HG03432 (cell line): ENCODE measurements around the gene GALNT2.

Source experiments
- ATAC-seq: cut with Tn5 transposase; IDR thresholded peaks from one replicate; pipeline ENCODE4 v1.9.1; 2021; ENCODE audit warnings: mild to moderate bottlenecking, moderate library complexity; ENCODE audit not compliant: unreplicated experiment

Gene GALNT2

DNA sequence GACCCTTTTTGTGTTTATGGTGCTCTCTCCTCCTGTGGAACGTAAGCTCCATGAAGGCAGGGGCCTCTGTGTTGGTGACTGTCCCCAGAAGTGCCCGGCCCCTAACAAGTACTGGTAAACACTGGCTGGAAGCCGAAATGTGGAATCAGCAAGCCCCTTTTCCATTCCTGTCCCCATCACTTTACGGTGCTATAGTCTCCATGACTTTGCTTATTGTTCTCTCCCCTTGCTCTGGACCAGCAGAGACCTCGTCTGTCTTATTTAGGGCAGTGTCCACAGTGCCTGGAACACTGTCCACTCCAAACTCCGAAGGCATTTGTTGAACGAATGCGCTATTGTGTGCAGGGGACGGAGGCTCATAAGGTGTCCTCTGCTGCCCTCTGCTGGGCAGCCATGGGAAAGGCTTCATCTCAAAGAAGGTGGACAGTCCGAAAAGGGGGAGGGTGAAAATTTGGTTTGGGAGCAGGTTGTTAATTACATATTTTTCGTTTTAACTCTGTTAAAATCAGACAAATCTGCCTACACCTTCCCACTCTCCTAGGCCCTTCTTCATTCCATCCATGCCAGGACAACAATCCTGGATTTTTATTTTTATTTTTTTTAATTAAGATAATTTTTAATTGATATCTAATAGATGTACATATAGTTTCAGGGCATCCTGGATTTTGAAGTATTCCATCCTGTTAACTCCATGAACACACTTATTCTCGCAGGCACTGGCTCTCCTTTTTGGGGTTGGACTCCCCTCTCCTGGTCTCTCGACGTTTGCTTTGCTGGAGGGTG lies 243.5 kb downstream of the GALNT2 start:
- peak; percentile 64 for ATAC-seq

DNA sequence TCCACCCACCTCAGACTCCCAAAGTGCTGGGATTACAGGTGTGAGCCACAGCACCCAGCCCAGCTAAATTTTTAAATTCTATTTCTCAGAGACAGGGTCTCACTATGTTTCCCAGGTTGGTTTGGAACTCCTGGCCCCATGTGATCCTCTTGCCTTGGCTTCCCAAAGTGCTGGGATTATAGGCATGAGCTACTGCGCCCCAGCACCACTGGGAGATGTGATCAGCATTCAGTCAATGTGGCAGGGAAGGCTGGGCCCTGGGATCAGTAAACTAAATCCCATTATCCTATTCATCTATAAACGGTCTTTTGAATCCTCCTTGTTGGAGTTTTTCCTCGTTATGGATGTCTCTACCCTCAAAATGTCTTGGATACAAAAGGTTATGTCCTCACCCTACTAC lies 245.6 kb downstream of the GALNT2 start:
- ATAC-seq = no peak

DNA sequence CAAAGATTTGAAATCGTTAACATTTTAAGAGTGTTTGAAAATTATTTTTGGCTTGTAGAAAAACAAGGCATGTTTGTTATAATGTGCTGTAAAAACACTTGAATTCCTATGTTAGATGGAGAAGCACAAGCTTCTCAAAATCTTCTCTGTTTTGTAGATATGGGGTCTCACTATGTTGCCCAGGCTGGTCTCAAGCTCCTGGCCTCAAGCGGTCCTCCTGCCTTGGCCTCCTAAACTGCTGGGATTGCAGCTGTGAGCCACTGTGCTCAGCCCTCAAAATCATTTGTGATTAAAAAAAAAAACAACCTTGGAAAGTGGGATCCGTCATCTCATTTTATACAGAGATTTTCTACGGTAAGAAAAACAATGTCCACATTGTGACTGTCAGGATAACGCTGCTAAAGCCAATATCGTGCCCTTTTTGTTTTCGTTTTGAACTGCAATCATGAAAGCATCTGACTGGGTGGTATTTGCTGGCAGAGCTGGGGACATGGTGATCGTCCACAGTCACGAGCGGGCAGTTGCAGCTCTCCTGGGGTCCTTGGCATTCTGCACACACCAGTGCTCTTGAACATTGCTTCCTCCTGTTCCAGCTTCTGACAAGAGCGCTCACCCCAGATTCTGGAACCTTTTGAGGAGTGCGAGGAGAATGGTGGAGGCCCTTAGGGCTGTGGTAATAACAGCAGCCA lies 246.6 kb downstream of the GALNT2 start:
- ATAC-seq = no peak

DNA sequence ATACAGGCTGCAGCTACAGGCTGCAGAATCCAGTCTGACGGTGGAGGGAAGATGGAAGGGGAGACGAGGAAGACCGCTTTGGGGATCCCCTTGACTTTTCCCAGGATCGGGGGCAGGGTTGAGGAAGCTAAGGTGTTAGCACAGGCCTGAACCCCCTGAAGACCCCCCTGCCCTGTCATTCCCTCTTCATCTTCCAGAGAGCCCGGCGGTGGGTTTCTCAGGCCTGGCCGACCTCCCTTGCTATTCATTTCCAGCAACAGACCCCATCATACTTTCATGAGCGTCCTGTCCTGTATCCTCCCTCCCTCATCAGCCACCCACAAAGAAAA lies 247.1 kb downstream of the GALNT2 start:
- ATAC-seq = no peak

DNA sequence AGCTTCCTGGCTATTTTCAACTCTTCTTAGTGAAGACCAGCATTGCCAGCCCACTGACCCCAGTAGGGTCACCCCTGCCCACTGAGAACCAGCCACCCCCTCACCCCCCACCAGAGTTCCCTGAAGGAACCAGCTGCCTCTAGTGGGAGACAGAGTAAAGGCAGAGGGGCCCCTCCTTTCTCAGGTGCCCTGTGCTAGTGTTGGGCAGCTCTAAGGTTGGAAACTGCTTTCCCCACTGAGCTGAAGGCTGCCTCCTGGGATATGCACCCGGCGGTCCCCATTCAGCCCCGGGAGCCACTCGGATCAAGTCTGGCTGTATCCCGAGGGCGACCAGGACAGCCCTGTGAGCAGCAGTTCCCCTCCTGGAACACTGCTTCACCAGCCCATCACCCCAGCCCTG lies 248.1 kb downstream of the GALNT2 start:
- ATAC-seq = no peak

DNA sequence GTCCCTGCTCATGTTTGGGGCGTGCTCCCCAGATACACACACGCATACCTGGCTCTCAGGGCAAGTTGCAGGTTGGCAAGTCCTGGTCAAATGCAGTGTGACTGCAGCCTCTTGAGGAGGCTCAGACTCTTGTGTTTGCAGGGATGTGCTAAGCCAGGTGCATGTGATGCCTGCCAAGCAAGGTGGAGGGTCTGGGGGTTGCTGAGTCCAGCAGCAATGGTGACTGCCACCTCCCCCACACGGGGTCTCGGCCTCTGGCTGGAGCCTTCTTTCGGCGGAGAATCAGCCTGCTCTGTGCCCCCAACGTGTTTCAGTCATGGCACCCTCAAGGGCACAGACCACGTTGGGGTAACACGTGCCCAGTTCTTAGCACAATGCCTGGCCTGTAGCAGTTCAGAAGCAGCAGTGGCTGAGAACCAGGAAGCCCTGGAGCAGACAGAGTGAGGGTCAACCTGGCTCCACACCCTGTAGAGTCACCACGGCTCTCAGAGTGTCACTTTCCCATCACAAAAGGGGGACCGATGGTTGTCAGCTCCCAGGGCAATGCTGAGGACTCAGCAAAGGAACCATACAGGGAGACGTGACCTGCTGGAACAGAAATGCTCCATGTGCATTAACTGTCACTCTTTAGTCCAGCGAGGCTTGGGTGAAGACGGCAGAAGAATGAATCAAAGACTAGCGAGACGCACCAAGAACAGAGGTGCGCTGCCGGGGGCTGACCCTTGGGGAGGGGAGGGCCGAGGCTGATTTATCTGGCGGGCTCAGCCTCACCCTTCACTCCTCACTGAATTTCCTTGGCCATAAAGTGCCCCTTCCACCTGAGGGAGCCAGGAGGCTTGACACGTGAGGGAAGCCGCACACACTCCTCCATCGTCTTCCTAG lies 250.1 kb downstream of the GALNT2 start:
- ATAC-seq = no peak

DNA sequence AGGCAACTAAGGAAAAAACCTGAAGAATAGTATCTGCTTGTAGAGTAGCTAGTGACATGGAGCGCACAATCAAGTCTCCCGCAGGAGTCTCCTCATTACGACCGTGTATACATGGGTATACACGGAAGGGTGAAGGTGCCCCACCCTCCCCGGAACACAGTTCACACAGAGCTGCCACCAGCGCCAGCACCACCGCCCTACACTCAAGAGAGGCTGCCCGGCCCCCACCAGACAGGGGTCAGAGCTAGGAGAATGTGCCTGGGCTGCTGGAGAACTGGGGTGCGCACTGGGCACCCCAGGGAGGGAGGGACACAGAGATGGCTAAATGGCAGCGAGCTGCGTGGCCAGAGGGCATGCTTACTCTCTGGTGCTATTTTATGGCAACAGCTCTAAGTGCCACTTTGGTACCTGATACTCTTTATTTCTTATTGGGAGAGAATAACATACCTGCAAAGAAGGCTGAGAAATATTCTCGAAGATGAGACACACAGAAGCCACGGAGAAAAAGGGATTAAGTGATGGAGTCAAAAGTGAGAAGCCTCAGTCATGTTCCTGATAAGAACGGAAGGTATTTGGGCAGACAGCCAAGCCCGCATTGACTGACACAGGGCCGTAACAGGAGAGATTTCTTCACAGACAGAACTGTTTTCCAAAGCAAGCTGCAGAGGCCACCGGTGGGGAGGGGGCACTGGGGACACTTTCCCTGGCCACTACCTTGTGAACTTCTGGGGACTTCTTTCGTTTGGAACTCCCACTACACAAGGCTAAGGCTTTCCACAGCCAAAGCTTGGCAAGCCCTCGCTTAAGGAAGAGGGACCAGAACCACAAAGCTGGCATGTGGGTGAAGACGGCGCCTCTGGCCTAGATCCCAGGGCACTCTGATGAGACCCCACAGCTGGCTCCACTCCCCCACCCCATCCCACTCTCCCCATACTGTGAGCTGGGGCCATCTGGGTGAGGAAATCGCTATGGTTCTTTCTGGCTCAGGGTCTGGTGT lies 251.1 kb downstream of the GALNT2 start:
- no peak for ATAC-seq

DNA sequence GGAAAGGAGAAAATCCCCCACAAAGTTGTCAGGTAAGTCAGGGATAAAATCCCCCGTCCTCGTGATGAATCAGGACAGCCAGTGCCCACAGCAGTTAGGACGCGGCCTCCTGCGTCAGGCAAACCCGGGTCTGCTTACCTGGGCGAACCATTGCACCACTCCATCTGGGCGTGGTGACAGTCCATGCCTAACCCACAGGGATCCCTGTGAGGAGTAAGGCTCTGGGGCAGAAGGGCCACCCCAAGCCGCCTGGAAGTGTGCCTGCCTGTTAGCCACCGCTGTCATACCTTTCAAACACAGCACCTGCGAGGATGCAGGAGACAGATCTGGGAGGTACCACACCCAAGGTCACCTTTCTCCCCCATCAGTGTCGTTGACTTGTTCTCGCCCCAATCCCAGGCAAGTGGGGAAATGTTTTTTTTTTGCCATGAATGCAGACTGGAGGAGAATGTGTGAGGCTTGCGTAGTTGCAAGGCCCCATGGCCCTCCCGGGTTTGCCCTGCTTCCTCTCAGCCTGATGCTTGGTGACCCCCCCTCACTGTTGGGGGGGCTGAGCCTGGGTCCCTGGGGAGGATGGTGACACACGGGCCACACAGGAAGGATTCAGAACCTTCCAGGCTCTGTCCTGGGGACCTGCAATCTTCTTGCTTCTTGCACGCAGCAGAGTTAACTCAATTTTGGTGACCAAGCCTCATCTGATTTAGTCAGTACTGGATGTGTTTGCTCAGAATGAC lies 252.1 kb downstream of the GALNT2 start:
- no peak for ATAC-seq

DNA sequence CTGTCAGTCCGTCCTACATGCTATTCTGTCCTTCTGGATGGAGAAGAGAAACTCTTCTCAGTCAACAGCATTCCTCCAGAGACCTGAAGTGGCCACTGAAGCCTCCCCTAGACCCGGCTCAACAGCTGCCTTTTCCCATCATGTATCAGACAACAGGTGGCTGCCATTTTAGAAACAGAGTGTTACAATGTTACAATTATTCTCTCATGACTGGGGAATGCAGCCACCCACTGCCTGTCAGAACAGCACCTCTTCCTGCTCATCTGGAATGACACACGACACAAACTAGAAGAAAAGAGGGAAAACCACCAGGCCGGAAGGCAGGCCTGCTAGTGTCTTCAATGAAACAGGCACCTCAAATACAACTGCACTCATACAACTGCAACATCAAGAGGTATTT lies 253.8 kb downstream of the GALNT2 start:
- no peak for ATAC-seq

DNA sequence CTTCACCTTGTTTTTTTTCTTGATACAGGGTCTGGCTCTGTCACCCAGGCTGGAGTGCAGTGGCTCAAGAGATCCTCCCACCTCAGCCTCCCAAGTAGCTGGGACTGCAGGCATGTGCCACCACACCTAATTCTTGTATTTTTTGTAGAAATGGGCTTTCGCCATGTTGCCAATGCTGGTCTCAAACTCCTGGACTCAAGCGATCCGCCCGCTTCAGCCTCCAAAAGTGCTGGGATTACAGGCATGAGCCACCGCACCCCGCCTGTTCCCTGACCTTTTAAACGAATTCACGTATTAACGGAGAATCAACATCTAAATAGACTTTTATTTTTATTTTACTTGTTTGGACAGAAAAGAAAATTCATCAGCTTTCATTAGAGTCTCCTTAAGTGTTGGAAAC lies 254.3 kb downstream of the GALNT2 start:
- ATAC-seq = no peak

DNA sequence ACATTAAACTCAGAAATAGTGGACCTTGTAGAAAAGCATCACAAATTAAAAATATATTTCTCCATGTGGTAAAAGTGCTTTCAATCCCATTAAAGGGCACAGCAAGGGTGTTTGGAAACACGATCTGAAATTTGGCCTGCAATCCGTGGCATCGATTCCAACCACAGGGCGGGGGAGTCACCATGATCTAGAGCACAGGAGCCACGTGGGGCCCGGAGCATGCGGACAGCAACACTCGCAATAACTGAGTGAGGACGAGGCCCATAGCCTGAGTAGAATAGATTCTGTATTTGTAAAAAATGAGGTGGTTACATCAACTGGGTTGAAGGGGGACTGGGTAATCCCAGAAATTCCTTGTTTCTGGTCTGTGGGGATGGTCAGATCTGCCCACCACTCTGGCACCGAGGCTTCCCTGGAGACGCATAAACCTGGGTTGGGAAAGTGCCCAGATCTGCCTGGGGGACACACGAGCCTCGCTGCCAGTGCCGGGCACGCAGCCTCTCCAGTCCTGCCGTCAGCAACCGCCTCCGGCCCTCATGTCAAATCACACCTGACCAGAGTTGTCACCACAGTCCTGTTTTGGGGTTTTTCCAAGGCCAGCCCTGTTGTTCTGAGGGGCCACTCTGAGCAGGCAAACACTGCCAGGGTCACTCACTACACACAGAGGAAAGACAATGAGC lies 254.8 kb downstream of the GALNT2 start:
- no peak for ATAC-seq

DNA sequence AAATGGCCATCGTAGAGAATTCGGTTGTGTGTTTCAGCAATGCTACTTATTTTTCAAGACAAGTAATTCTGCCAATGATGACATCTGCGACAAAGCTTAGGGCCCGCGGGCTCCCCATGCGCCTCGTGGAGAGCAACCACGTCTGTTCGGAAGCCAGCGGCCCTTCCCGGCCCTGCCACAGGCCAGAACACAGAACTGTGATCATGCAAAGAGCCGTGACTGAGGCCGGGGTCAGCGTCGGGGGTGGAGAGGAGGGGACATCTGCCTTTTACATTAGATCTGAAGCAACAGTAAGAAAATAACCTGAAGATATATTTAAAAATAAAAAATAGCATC lies 255.4 kb downstream of the GALNT2 start:
- ATAC-seq = no peak

DNA sequence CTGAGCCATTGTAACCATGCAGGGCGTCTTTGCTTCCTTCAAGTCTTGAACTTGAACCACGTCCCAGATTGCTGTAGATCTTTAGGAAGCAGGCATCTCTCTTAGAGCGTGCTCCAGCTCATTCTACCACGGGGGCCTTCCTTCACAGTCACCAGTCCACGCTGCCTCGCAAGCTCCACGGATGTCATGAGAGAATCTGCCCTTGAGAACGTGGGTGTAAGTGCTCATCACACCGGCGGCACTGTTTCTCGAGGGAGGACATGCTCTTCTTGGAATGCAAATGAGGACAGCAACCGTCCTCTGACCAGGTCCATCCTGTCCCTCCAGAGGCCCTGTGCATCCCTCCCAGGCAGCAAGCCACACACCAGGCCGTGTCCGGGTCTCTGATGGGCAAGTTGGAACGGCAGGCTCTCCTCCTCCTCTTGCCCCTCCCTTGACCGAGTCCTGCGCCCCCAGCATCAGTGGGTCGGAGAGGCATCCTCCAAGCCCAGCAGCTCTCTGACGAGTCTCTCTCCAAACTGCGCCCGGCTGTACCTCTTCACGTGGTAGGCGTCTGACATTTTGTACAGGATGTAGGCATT lies 256.0 kb downstream of the GALNT2 start:
- ATAC-seq = no peak

DNA sequence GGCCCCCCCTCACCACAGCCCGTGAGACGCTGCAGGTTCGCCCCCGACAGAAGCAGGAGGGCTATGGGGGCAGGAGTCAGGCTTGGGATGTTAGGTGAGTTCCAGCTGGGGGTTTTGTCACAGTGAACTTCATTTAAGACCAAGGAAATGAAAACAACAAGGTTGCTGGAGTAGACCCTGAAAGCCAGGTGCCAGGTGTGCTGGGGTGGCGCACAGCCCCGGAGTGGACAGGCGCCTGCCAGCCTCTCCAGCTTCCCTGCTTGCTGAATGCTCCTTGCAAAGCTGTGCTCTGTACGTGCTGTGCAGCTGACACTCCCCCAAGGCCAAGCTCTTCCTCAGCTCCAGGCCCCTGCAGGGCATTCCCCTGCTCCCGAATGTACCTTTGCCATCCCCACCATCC lies 256.6 kb downstream of the GALNT2 start:
- no peak for ATAC-seq

DNA sequence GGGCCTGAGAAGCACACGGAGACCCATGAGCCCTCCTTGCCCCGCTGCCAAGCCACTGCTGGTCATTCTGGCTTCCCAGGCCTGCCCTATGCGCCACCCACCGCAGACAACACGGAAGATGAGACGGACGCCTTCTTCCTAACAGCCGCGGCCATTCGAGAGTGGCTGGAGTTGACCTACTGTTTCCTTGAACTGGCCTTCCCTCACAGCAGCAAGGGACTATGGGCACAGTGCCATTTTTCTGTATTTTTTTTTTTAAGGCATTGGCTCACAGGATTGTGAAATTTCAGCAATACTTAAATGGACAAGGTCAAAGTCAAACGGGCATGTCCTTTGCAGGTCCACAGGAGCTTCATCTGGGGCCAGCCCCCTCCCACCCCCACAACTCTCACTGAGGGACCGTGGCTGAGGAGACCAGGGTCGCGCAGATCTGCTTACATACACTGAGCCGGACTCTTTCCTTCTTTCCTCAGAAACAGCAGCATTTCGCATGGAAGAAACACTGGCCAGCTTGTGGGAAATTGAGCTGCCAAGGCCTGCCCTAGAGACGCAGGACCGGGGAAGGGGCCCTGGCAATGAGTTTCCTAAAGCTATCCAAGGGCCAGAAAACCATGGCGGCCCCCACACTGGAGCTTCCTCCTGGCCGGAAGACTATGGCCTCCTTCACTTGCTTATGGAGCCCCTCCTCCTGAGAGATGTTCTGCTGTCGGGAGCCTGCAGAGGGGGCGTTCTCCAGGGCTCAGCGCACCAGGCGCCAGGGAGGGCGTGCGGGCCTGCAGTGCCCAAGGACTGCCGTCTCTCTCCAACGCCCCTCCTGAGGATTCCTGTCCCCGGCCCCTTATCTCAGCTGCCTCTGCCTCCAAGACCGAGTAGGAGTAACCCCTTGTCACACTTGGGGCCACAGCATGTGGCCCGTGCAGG lies 260.2 kb downstream of the GALNT2 start:
- ATAC-seq = no peak

DNA sequence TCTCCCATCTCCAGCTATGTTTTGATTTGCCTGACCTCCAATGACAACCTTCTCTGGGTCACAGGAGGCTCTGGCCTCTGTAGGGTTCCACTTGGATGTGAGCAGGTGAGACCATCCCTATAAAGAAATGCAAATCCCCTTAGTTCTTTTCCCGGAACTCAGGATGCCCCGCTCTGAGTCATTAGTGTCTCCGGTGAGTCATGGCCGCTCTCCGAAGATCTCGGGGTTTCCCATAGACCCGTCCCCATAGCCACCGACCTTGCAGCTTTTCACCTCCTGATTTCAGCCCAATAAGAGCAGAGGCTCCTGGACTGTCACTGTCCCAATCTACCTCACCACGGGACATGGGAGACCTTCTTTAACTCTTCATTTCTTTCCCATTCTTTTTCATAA lies 260.9 kb downstream of the GALNT2 start:
- ATAC-seq = no peak

DNA sequence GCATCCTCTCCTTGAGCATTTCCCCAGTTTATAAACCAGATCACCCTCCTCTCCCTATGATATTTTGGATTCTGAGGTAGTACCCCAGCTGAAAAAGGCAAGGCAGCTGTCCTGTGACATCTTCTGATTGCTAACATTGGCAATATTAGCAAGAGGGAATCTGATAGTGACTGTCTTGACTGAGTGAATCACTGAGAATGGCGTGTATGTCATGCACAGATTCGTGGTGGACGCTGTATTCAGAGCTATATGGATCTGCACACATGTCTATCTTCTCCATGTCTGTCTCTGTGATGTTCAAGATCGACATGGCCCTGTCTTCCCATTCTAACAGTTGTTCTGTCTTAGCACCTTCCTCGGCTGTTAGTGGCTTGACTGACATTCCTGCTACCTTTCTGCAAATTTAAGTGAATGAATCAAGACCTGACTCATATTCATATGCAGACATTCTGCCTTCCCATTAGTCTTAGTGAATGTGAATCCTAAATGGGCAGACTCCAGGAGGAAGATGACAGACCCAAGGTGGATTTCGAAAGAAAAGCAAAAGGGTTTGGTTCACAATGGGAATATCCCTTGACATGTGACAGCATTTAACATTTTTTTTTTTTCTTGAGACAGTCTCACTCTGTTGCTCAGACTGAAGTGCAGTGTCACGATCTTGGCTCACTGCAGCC lies 261.4 kb downstream of the GALNT2 start:
- no peak for ATAC-seq

DNA sequence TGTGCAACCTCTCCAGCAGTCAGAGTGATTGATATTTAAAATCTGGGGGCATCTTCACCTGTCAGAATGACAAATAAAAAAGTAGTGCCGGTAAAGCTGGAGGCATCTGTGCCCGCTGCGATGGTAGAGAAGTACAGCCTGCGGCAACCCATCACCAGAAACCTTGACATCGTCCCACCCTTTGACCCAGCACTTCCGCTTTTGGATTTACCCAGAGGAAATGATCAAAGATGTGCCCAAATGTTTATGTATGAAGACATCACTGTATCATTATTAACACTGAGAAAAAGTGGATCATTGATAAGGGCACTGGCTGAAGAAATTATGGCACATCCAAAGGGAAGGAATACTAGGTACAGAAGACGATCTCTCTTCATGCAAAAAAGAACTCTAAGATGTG lies 263.1 kb downstream of the GALNT2 start:
- ATAC-seq = no peak
